ENCODE measurements around the gene AGBL5.

The AGBL5 gene

GRCh38 chr2:27095745-27096651, 44.5 kb downstream of the AGBL5 start:
- no peak for TF ChIP-seq CTCF (conservative IDR thresholded peaks at IDR 0.05)
- peak overlapping the region; percentile 67; the same call in 1 of the 2 replicates for H3K27ac ChIP-seq

GRCh38 chr2:27096748-27097297, 45.4 kb downstream of the AGBL5 start:
- TF ChIP-seq CTCF (conservative IDR thresholded peaks at IDR 0.05) = no peak
- peak overlapping the region; percentile 67; the same call in 1 of the 2 replicates for H3K27ac ChIP-seq

- no peak for TF ChIP-seq CTCF (conservative IDR thresholded peaks at IDR 0.05)
- no peak overlapping the region for H3K27ac ChIP-seq
Observed at GRCh38 chr2:27097341-27097740, 45.9 kb downstream of the AGBL5 start.

- TF ChIP-seq CTCF (conservative IDR thresholded peaks at IDR 0.05) = no peak
- no peak overlapping the region for H3K27ac ChIP-seq
Observed at GRCh38 chr2:27099334-27099955, 48.0 kb downstream of the AGBL5 start.

GRCh38 chr2:27100036-27100435, 48.6 kb downstream of the AGBL5 start:
- TF ChIP-seq CTCF (conservative IDR thresholded peaks at IDR 0.05) = no peak
- no peak overlapping the region for H3K27ac ChIP-seq

- TF ChIP-seq CTCF (conservative IDR thresholded peaks at IDR 0.05) = no peak
- H3K27ac ChIP-seq = no peak overlapping the region
Observed at GRCh38 chr2:27102329-27102728, 50.9 kb downstream of the AGBL5 start.

GRCh38 chr2:27105981-27106380, 54.5 kb downstream of the AGBL5 start:
- no peak for TF ChIP-seq CTCF (conservative IDR thresholded peaks at IDR 0.05)
- H3K27ac ChIP-seq = no peak overlapping the region
